Stimulated activated CD8-positive, alpha-beta memory T cell treated with anti-CD3 and anti-CD28 coated beads, Interleukin-15, amount 100 ng/mL, for 24 hours (primary cell): ENCODE data around the gene MMP14.
"Not testable (repeated sequence)": the region's sequence is repeated elsewhere in the genome, so short reads cannot be mapped to it uniquely, and the experiment has no call there.

Source experiments
- DNase-seq: peaks from one replicate; pipeline ENCODE4 v3.0.0-alpha.2; 2020; ENCODE audit warnings: low read depth

MMP14 gene

DNA sequence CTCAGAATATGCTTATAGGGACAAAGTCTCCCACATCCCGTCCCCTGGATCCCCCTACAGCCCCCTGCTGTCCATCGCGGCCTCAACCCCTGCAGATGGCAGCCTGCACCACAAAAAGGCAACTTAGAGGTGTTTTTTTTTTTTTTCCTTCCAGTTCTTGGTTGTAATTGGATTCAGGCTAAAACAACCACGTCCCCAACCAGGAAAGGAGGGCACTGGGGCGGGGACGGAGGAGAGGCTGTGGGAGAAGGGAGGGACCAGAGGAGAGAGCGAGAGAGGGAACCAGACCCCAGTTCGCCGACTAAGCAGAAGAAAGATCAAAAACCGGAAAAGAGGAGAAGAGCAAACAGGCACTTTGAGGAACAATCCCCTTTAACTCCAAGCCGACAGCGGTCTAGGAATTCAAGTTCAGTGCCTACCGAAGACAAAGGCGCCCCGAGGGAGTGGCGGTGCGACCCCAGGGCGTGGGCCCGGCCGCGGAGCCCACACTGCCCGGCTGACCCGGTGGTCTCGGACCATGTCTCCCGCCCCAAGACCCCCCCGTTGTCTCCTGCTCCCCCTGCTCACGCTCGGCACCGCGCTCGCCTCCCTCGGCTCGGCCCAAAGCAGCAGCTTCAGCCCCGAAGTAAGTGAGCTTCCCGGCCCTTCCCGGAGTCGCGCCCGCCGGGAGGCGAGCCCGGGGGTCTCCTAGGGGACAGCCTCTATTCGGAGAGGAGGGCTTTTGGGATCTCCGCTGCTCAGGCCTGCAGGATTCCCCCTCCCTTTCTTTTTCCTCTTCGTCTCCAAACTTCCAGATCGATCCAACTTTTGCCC is at the start of gene MMP14:
Gene MMP14 (plus strand): TSS at position 285 of the 813 bp plus-strand sequence. CDS start 233 bp downstream, at position 518.
- DNase-seq: no peak

DNA sequence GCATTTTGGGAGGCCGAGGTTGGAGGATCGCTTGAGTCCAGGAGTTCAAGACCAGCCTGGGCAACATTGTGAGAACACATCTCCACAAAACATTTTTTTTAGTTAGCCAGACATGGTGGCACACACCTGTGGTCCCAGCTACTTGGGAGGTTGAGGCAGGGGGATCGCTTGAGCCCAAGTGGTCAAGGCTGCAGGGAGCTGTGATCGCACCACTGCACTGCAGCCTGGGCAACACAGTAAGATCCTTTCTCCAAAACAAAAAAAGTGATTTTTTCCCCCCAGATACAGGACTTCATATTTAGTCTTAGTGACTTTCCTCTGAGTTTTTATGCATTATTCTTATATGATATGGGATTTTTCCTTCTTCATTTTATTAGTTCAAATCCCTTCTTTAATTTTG is 49.7 kb upstream of the MMP14 start:
- DNase-seq: no peak

DNA sequence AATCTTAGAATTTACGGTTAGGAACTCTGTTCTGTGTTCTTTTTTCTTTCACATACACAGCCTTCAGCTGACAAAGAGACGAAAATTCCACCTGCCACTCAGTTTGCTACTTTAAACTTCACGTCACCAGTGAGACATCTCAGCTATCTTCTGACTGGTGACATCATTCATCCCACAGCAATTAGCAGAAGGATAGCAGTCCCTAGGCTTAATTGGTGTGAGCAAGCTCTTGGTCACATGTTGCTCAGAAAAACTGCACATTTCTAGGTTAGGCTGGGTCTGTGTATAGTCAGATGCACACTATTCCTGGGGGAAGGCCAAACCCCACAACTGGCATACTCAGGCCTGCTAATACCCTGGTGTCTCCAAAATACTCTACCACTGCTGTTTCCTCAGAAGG is 45.1 kb upstream of the MMP14 start:
- DNase-seq: no peak

DNA sequence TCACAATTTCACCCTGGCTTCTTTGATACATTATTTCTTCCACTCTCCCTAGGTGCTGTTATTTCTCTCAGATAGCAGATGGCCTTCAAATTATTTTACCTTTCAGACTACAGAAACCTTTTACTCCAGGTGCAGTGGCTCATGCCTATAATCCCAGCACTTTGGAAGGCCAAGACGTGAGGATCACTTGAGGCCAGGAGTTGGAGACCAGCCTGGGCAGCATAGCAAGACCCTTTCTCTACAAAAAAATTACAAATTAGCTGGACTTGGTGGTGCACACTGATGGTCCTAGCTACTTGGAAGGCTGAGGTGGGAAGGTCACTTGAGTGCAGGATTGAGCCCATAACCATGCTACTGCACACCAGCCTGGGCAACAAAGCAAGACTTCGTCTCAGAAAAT is 44.2 kb upstream of the MMP14 start:
- no peak for DNase-seq

DNA sequence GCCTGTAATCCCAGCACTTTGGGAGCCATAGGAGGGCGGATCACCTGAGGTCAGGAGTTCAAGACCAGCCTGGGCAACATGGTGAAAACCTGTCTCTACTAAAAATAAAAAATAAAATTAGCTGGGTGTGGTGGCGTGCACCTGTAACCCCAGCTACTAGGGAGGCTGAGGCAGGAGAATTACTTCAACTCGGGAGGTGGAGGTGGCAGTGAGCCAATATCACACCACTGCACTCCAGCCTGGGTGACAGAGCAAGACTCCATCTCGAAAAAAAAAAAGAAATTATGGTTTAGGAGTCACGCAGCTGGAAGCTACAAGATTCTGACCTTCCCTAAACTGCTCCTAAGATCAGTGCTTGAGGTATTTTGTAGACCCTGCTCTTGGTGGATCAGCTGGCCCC is 42.8 kb upstream of the MMP14 start:
- not testable (repeated sequence) for DNase-seq

DNA sequence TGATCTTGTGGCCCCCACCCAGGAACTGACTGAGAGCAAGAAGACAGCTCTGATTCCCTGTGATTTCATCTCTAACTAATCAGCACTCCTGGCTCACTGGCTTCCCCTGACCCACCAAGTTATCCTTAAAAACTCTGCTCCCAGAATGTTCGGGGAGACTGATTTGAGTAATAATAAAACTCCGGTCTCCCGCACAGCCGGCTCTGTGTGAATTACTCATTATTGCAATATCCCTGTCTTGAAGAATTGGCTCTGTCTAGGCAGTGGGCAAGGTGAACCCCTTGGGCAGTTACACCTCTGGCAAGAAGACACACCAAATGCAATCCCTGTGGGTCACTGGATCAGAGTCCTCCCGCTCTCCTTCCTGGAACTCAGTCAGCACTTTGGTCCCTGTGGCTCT is 42.4 kb upstream of the MMP14 start:
- no peak for DNase-seq

DNA sequence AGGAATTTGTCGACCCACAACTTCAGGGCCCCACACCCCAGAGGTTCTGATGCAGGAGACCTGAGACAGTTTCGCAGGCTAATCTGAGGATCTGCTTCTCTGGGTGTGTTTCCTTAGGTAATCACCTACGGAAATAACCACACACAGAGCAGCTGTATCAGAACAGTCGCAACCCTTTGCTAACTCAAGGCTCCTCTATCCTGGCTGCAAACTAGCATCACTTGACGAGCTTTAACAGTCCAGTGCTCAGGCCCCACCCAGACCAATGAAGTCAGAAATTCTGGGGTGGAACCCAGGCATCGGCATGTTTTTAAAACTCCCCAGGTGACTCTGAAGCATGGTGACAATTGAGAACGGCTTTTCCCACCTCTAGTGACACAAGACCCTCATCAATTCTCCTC is 41.8 kb upstream of the MMP14 start:
- DNase-seq: no peak

DNA sequence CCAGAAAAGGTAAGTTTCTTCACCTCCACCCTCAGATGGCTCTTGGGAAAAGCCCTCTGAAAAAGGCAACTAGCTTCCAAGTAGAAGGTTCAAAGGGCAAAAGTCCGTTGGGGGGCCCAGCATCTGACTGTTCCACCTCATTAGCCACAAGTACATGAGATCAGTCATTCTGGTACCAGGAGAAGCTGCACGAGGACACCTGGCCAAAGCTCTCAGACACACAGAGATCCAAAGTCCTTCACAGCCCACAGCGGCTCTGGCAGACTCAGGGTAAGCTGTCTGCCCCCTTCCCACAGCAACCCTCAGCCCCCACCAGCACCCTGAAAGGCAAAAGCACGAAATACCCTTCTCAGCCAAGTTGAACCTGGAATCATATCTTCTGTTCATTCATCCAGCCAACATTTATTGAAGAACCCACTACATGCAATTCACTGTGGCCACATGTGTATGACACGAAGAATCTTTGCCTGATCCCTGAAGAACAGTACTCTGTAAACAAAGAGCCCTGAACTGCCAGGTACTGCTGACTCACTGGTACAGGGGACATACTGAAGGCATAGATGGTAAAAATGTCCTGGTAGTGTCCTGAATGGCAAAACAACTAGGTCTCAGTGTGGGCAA is 40.2 kb upstream of the MMP14 start:
- no peak for DNase-seq

DNA sequence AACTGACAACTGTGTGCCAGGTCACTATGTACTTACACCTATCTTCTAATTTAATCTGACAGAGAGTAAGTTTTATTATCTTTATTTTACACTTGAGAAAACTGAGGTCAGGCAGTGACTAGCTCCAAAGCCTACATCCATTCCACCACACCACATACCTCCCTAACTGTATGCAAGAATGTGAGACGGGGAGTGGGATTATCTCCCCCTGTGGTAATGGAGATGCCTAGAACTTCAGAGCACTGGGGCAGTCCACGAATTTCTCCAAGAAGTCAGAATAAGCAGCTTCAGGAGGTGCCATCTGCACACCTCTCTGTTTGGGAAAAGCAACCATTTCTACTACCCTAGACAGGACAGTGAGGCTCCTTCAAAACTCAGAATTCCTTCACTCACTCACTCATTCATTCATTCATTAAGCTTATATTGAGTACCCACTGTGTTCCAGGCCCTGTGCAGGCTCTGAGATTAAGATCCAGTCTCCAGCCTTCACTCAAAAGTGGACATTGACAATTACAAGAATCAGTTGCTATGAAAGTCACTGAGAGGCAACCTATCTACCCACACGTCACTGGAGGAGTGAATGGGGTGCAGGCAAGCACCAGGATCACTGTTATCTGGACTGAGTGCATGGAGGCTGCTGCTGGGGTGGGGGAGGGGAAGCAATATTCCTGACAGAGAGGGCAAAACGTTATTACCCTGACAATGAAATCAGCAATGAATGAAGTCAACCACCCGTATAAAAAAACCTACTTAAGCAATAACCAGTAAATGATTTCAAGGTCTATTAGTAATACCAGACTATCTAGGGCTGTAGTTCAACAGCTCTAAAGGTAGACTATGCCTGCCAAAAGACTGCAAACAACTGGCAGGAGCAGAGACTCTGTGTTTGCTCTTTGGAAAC is 39.1 kb upstream of the MMP14 start:
- DNase-seq: no peak

DNA sequence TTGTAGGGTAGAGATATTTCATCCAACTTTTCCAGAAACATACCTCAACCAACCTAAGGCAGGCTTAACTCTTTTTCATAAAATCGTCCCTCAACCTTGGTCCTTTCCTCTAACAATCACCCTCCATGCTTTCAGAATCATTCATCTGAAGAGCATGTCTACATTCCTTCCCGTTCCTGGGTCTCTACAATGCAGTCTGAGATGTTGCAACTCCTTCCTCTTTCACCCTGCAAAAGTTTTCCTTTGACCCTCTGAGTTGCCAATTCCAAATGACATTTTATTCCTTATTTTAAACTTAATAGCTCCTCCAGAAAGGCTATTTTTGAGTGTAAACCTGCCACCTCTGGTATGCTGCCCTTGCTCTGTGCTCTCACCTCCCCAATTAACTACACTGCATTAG is 37.9 kb upstream of the MMP14 start:
- no peak for DNase-seq

DNA sequence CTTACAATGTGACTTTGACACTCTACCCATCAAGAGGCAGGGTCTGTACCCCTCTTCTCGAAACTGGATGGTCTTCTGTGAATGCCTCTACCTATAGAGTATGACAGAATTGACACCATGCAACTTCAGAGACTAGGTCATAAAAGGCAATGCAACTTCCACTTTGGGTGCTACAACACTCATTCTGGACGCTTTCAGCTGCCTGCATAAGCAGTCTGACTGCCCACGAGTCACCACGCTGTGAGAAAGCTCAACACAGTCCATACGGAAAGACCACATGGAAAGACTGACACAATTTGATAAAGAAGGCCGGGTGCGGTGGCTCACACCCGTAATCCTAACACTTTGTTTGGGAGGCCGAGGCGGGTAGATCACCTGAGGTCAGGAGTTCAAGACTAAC is 36.0 kb upstream of the MMP14 start:
- DNase-seq: no peak

DNA sequence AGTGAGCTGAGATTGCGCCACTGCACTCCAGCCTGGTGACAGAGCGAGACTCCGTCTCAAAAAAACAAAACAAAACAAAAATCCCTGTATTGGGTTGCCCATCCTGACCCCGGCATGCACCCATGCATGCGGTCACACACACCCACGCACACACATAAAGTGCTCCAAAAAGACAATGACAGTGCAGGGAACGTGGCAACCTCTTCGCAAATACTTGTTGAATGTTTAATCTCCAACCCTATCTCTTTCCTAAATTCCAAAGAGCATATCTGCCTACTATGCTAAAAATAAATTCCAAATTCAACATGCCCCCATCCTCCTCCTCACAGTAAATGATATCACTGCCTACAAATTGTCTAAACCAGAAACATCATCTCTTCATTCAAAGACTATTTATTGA is 34.7 kb upstream of the MMP14 start:
- no peak for DNase-seq

DNA sequence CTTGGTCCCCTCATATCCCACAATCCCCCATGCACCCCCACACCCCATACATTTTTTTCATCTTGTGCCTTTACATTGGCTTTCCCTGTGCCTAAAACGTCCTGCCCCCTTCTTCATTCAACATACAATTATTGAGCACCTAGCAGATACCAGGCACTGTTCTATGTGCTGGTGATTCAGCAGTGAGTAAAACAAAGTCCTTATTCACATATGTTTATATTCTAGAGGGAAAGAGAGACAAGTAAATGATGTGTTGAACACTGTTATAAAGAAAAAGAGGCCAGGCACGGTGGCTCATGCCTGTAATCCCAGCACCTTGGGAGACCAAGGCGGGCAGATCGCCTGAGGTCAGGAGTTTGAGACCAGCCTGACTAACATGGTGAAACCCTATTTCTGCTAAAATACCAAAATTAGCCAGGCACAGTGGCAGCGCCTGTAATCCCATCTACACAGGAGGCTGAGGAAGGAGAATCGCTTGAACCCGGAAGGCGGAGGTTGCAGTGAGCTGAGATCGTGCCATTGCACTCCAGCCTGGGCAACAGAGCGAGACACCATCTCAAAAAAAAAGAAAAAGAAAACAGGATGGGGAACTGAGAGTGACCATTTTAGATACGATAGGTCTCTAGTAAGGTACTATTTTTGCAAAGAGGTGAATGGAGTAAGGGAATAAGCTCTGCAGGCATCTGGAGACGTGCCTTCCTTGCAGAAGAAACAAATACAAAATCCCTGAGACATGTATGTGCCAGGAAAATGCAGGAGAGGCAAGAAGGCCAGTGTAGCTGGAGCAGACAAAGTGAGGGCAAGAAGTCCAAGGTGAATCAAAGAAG is 33.3 kb upstream of the MMP14 start:
- DNase-seq: no peak

DNA sequence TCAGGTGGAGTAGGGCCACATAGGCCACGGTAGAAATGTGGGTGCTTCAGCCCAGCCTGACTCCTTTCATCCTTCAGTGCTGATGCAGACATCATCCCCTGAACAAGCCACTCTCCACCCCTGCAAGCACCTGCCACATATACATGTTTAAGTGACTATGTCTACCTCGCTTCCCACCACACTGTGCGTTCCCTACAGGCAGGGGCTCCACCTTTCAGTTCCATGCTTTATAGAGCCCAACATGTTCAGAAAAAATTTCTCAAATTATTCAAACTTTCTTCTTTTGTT is 32.8 kb upstream of the MMP14 start:
- no peak for DNase-seq

DNA sequence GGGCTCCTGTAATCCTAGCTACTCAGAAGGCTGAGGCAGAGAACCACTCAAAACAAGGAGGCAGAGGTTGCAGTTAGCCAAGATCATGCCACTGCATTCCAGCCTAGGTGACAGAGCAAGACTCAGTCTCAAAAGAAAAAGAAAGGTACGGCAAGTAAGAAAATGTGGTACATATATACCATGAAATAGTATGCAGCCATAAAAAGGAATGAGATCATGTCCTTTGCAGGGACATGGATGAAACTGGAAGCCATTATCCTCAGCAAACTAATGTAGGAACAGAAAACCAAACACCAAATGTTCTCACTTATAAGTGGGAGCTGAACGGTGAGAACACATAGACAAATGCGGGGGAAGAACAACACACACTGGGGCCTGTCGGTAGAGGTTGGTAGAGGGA is 31.1 kb upstream of the MMP14 start:
- DNase-seq: not testable (repeated sequence)

DNA sequence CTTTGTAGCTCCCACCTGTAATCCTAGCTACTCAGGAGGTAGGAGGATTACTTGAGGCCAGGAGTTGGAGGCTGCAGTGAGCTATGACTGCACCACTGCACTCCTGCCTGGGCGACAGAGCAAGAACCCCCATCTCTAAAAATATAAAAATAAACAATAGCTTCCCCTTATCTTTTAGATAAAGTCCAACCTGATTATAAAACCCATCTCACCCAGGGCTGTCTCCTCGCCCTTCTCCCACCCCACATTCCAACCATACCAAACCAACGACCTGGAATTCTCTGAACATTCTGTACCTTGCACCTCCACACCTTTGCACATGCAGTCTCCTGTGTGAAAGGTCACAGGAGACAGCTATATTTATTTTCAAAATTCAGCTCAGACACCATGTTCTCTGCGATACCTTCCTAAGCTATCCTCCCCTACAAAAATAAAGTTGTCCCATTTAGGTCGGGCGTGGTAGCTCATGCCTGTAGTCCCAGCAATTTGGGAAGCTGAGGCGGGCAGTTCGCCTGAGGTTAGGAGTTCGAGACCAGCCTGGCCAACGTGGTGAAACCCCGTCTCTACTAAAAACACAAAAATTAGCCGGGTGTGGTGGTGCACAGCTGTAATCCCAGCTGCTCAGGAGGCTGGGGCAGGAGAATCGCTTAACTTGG is 28.8 kb upstream of the MMP14 start:
- DNase-seq: no peak

DNA sequence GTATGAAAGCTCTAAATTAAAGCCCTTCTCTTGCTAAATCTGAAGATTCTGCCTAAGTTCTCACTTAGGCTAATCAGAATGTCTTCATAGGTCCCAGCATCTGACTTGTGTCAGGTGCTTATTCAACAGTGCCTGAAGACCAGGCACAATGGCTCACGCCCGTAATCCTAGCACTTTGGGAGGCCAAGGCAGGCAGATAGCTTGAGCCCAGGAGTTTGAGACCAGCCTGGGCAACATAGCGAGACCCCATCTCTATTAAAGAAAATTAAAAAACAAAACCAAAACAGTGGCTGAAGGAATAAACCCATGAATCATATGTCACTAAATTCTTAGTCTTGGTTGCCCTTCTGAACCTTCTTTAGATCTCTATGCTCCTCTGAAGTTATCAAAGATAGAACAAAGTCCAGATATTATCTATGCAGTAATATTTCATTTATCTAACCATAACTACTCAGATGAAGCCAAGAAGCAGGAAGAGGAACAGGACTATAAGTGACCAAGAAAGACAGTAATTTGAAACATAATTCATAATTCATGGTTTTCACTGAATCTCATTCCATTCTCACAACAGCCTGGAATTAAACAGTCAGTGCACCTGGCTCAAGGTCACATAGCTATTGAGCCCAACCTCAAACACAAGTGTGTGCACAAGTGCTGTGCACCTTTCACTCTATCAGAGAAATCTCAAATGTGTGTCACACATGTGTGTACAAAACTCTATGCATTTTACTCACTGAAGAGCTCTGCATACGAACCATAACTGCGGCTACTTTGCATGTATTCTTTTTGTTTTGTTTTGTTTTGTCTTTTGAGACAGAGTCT is 27.8 kb upstream of the MMP14 start:
- no peak for DNase-seq

DNA sequence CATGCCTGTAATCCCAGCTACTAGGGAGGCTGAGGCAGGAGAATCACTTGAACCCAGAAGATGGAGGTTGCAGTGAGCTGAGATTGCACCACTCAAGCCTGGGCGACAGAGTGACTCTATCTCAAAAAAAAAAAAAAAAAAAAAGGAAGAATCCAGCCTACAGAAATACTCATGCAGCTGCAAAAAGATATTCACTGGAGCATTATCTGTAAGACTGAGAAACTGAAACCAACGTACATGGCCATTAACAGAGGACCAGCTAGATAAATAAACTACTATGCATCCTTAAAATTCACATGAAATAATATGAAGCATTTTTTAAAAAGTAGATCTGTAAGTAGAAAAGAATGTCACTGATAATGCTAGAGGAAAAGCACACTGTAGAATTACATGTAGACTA is 24.7 kb upstream of the MMP14 start:
- no peak for DNase-seq

DNA sequence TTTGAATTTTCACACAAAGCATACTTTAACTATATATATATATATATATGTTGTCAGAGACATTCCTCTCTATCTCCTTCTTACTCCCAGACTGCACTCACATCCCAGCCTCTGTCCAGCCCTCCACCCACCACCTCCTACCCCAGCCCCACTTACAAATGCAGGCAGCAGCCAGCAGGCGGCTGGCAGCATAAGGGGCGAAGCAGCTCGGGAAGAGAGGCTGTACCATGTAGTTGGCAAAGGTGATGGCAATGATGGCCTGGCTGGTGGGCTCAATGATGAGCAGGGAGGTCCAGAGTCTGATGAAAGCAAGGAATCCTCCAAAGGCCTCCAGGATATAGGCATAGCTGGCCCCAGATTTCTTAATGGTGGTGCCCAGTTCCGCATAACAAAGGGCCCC is 23.6 kb upstream of the MMP14 start:
- no peak for DNase-seq

DNA sequence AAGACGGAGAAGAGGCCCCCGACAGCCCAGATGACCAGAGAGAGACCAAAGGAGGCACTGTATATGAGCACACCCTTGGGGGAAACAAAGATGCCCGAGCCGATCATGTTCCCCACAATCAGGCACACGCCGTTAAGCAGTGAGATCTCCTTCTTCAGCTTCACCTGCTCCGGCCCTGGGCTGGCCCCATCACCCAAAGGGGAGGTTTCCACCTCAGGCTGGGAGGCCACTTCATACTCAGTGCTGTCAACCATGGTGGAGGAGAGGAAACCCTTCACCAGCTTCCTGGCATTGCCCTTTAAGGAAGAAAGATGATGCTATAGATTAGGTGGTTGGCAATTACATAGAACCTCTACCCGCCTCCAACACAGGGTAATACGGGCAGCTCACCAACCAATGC is 23.2 kb upstream of the MMP14 start:
- no peak for DNase-seq

DNA sequence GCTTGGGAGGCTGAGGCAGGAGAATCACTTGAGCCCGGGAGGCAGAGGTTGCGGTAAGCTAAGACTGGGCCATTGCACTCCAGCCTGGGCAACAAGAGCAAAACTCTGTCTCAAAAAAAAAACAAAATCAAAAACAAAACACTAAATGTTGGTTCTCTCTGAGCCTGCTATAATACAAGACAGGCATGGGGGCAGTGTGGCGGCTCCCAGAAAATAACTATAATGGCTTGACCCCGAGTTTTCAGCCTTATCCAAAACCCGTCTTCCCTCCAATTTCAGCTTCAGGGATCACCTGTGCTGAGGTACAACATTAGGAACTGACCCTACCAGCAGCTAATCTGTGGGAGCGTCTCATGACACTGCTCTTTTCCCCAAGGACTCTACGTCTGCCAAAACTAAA is 22.0 kb upstream of the MMP14 start:
- no peak for DNase-seq
